Naive B cell (primary cell): ENCODE data around the gene GJA10. TPM values are rescaled to one million over a fixed set of nuclear protein-coding genes. Genes with fewer than 3 reads are reported as not detected.
"Not testable (repeated sequence)": the region's sequence is repeated elsewhere in the genome, so short reads cannot be mapped to it uniquely, and the experiment has no call there.

Experiments
- ATAC-seq, 2 donors: fragments of 150-1000 bp; cut with Tn5 transposase; 2 replicates each; pipeline ENCODE4 v1.10.0; 2021; ENCODE audit warnings: low read depth in 2 of 2, mild to moderate bottlenecking in 2 of 2, moderate library complexity in 2 of 2
- DNase-seq: peaks from one replicate; pipeline ENCODE4 v3.0.0; 2022
- H3K27ac Mint-ChIP-seq, 6 donors: one replicate each; pipeline ENCODE4 v1.8.0; 2020 to 2022; ENCODE audit warnings: mild to moderate bottlenecking in 6 of 6, mixed read lengths in 6 of 6, moderate library complexity in 5 of 6, inconsistent platforms in 2 of 6
- H3K27me3 Mint-ChIP-seq, 3 donors: one replicate each; pipeline ENCODE4 v1.8.0; 2021 to 2022; ENCODE audit warnings: mixed read lengths in 3 of 3, mild to moderate bottlenecking in 1 of 3
- H3K36me3 Mint-ChIP-seq, 2 donors: one replicate each; pipeline ENCODE4 v1.8.0; 2020 to 2022; ENCODE audit warnings: mixed read lengths in 2 of 2, inconsistent platforms in 1 of 2, mild to moderate bottlenecking in 1 of 2
- H3K4me1 Mint-ChIP-seq, 3 donors: one replicate each; pipeline ENCODE4 v1.8.0; 2020 to 2022; ENCODE audit warnings: mixed read lengths in 3 of 3, inconsistent platforms in 1 of 3, mild to moderate bottlenecking in 1 of 3, moderate library complexity in 1 of 3
- H3K4me3 Mint-ChIP-seq, 8 donors: one replicate each; pipeline ENCODE4 v1.8.0; 2020 to 2022; ENCODE audit warnings: mild to moderate bottlenecking in 8 of 8, mixed read lengths in 8 of 8, moderate library complexity in 8 of 8, inconsistent platforms in 2 of 8
- H3K9me3 Mint-ChIP-seq, 7 donors: one replicate each; pipeline ENCODE4 v1.8.0; 2020 to 2022; ENCODE audit warnings: mixed read lengths in 7 of 7, mild to moderate bottlenecking in 5 of 7, inconsistent platforms in 2 of 7, moderate library complexity in 1 of 7
- polyA plus RNA-seq, 6 donors: library from polyadenylated mRNA; unstranded; fragments of 300-500 nt; fragmentation: Illumina TruSeq; gene quantifications; one replicate each; pipeline ENCODE4 v1.2.3, GENCODE V29; 2021; ENCODE audit warnings: low read depth in 6 of 6

Gene GJA10
- polyA plus RNA-seq, 6 donors from 2014 or later, result not detected

DNA sequence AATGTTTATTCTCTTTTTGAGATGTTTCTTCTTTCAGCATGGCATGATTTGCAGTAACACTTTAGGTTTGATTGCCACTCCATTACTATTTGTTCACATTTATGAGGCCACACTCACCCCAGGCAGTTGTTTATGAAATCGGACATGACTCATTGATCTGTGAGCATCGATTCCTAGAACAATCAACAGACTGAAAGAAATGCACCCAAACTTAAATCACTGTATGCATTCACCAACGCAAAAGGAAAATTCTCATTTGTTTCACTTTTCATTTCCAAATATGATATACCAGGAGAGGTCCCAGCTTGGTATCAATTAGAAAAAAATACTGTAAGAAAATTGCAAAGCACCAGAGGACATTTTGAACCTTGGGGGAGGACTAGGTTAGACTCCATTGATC, 5.4 kb upstream of the GJA10 start:
- Mint-ChIP-seq H3K4me1 (peaks cover 6 to 18% (median 11%) of the 10 kb centered on the region in 3 donors), H3K9me3 (peaks cover 0 to 2% (median 0%) of the 10 kb centered on the region in 7 donors), H3K27me3 (peaks cover 32 to 47% (median 34%) of the 10 kb centered on the region in 3 donors), H3K27ac (no peak overlapping the region), H3K4me3 (no peak overlapping the region), H3K36me3 (no peaks in the 10 kb centered on the region)
- ATAC-seq (no peak), DNase-seq (no peak)

DNA sequence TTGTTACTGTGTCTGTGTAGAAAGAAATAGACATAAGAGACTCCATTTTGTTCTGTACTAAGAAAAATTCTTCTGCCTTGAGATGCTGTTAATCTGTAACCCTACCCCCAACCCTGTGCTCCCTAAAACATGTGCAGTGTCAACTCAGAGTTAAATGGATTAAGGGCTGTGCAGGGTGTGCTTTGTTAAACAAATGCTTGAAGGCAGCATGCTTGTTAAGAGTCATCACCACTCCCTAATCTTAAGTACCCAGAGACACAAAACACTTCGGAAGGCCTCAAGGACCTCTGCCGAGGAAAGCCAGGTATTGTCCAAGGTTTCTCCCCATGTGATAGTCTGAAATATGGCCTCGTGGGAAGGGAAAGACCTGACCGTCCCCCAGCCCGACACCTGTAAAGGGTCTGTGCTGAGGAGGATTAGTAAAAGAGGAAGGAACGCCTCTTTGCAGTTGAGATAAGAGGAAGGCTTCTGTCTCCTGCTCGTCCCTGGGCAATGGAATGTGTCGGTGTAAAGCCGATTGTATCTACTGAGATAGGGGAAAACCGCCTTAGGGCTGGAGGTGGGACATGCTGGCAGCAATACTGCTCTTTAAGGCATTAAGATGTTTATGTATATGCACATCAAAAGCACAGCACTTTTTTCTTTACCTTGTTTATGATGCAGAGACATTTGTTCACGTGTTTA, 3.3 kb upstream of the GJA10 start:
- ATAC-seq, H3K27ac Mint-ChIP-seq, H3K36me3 Mint-ChIP-seq, DNase-seq, H3K9me3 Mint-ChIP-seq: not testable (repeated sequence)
- H3K4me1 Mint-ChIP-seq, result peaks cover 6 to 18% (median 11%) of the 10 kb centered on the region in 3 donors
- peaks cover 45 to 61% (median 51%) of the 10 kb centered on the region in 3 donors for H3K27me3 Mint-ChIP-seq
- peak overlapping the region in 1 of 8 donors; percentile 9 for H3K4me3 Mint-ChIP-seq

DNA sequence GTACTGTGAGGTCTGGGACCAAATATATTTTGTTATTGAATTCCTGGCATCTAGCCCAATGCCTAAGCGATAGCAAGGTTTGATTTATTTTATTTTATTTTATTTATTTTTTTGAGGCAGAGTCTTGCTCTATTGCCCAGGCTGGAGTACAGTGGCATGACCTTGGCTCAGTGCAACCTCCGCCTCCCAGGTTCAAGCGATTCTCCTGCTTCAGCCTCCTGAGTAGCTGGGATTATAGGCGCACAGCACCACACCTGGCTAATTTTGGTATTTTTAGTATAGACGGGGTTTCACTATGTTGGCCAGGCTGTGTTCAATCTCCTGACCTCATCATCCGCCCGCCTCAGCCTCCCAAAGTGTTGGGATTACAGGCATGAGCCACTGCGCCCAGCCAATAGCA, 1.7 kb upstream of the GJA10 start:
- DNase-seq, H3K36me3 Mint-ChIP-seq, H3K9me3 Mint-ChIP-seq, H3K4me3 Mint-ChIP-seq, ATAC-seq, H3K27ac Mint-ChIP-seq: not testable (repeated sequence)
- peaks cover 54 to 63% (median 60%) of the 10 kb centered on the region in 3 donors for H3K27me3 Mint-ChIP-seq
- H3K4me1 Mint-ChIP-seq, result peaks cover 6 to 15% (median 11%) of the 10 kb centered on the region in 3 donors

DNA sequence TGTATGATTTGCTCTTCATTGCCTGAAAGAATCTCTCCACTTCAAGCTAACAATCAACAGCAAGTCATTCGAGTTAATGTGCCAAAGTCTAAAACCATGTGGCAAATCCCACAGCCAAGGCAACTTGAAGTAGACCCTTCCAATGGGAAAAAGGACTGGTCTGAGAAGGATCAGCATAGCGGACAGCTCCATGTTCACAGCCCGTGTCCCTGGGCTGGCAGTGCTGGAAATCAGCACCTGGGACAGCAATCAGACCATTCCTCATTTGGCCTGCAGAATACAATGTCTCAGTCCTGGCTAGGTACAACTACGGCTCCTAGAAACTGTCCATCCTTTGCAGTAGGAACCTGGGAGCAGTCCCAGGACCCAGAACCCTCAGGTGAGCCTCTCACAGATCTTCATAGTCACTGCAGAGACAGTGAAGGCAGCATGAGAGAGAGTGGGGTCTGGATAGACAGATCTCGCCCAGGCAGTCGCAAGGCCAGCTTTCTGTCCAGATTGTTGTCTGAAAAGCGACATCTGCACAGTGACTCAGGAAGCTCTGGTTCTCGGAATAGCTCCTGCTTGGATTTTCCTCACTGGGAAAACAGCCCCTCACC, 1.1 kb downstream of the GJA10 start:
- Mint-ChIP-seq H3K4me3 (no peak overlapping the region), H3K9me3 (no peaks in the 10 kb centered on the region), H3K36me3 (no peaks in the 10 kb centered on the region), H3K4me1 (peaks cover 6 to 12% (median 11%) of the 10 kb centered on the region in 3 donors), H3K27ac (no peak overlapping the region), H3K27me3 (peaks cover 52 to 57% (median 53%) of the 10 kb centered on the region in 3 donors)
- DNase-seq (no peak), ATAC-seq (no peak)

DNA sequence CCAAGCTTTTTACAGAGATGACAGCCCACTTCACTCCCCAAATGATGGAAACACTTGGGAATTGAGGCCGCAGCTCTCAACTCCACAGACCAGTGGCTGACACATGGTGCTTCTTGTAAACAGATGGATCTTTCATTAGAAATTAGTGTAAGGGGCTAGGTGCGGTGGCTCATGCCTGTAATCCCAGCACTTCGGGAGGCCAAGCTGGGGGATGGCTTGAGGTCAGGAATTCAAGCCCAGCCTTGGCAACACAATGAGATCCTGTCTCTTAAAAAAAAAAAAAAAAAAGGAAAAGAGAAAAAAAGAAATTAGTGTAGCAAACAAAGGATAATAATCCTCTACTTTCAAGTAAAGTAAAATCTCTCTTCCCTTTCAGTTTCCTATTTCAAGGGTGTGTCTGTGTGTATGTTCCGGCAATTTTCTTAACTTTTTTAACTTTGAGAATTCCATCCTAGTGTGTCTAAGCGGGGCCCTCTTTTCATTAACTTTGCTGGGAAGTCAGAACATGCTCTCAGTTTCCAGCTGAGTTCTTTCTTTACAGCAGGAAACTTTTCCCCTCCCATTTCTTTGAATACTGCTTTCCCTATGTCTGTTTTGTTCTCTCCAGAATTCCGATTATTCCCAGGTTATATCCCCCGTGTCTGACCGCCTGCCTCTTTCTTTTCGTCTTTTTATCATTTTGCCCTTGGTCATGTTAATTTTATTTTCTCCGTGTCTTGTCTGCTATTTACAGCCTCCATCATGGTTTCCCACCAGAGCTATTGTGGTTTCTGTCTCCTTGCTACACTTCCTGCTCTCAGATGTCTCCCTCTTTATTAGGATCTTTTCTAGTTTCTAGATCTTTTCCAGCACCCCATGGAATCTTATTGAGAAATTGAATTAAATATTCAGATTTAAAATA, 16.0 kb downstream of the GJA10 start:
- not testable (repeated sequence) for H3K4me1 Mint-ChIP-seq, H3K27ac Mint-ChIP-seq, ATAC-seq, DNase-seq, H3K4me3 Mint-ChIP-seq
- Mint-ChIP-seq H3K36me3 (peaks cover 6 to 12% of the 10 kb centered on the region in 2 donors), H3K27me3 (peaks cover 7 to 26% (median 16%) of the 10 kb centered on the region in 3 donors), H3K9me3 (peaks cover 0 to 11% (median 6%) of the 10 kb centered on the region in 7 donors)

DNA sequence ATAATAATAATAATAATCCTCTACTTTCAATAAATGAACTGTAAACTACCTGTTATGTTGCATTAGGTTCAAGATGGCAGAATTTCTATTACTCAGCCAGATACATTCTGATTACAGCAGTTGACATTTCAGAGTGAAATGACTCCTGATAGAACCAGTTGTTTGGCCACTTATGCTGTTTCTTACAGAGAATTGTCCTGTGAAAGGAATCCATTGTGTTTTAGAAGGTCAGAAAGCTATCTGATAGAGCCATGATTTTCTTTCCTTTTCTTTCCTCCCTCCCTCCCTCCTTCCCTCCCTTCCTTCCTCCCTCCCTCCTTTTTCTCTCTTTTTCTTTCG, 16.6 kb downstream of the GJA10 start:
- Mint-ChIP-seq H3K4me3 (no peak overlapping the region), H3K4me1 (peaks cover 0 to 4% (median 0%) of the 10 kb centered on the region in 3 donors), H3K9me3 (peaks cover 0 to 18% (median 11%) of the 10 kb centered on the region in 7 donors), H3K36me3 (peaks cover 6 to 18% of the 10 kb centered on the region in 2 donors), H3K27me3 (peaks cover 7 to 32% (median 12%) of the 10 kb centered on the region in 3 donors), H3K27ac (no peak overlapping the region)
- ATAC-seq, result no peak
- DNase-seq, result no peak

DNA sequence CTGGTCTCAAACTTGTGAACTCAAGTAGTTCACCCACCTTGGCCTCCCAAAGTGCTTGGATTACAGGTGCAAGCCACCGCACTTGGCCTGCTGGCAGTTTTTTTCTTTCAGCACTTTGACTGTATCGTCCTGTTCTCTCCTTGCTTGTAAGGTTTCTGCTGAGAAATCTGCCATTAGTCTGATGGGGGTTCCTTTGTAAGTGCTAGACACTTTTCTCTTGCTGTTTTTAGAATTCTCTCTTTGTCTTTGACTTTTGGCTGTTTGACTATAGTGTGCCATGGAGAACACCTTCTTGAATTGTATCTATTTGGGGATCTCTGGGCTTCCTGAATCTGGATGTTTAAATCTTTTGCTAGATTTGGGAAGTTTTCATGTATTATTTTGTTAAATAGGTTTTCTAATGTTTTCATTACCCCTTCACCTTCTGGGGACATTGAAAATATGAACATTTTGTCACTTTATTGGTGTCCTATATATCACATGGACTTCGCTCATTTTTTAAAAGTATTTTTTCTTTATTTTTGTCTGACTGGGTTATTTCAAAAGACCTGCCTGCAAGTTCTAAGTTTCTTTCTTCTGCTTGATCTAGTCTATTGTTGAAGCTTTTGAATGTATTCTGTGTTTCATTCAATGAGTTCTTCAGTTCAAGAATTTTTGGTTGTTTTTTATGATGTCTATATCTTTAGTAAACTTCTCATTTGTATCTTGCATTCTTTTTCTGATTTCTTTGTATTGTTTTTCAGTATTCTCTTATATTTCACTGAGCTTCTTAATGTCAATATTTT, 22.1 kb downstream of the GJA10 start:
- Mint-ChIP-seq H3K4me3 (no peak overlapping the region), H3K27me3 (peaks cover 3 to 13% (median 7%) of the 10 kb centered on the region in 3 donors), H3K9me3 (peaks cover 0 to 23% (median 19%) of the 10 kb centered on the region in 7 donors), H3K36me3 (peaks cover 8 to 18% of the 10 kb centered on the region in 2 donors), H3K4me1 (peaks cover 0 to 2% (median 0%) of the 10 kb centered on the region in 3 donors), H3K27ac (no peak overlapping the region)
- ATAC-seq (no peak), DNase-seq (no peak)

DNA sequence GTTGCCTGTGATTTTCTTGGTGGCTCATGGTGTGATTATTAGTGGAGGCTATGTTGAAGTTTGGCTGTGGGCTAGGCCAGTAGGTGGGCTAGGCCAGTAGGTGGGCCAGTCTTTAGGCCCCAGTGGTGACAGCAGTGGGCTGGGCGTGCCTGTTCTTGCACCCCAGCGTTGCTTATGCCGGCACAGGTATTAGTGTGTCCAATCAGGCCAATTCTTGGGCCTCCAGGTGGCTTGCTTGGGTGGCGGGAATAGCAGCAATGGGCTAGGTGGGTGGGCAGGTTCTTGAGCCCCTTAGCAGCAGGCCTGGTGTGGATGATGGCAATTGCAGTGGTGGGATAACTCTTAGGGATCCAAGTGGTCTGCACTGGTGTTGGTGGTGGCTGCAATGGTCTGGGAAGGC, 22.9 kb downstream of the GJA10 start:
- ATAC-seq (no peak), DNase-seq (no peak)
- Mint-ChIP-seq H3K4me3 (peak overlapping the region in 1 of 8 donors; percentile 64), H3K27ac (no peak overlapping the region), H3K9me3 (peaks cover 0 to 23% (median 19%) of the 10 kb centered on the region in 7 donors), H3K4me1 (no peaks in the 10 kb centered on the region), H3K27me3 (peaks cover 3 to 9% (median 4%) of the 10 kb centered on the region in 3 donors), H3K36me3 (peaks cover 8 to 18% of the 10 kb centered on the region in 2 donors)

DNA sequence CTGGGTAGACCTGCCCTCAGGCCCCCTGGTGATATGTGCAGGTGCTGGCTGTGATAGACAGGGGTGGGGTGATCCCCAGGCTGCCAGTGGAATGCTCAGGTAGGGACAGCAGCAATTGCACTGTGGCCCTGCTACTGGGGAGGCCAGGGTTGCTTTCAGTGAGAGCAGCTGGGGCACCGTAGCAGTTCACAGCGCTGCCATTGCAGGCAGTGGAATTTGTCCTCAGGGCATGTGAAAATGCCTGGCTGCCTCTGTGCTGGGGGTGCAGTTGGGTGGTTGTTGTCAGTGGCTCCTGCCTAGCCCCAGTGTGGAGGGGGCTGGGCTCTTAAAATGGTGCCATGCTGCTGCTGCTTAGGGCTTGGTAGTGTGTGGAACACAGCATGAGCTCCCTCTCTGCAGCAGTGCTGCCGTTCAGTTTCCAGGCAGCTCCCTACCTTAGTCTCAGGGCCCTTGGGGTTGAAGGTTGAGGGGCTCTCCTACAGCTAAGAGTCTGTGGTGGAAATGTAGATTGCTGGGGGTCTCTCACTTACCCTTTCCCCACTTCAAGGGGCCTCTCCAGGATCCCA, 23.6 kb downstream of the GJA10 start:
- no peaks in the 10 kb centered on the region for H3K4me1 Mint-ChIP-seq
- peak overlapping the region in 1 of 6 donors; percentile 60 for H3K27ac Mint-ChIP-seq
- DNase-seq (no peak), ATAC-seq (no peak)
- no peak overlapping the region for H3K4me3 Mint-ChIP-seq
- H3K9me3 Mint-ChIP-seq, result peaks cover 0 to 23% (median 19%) of the 10 kb centered on the region in 7 donors
- H3K27me3 Mint-ChIP-seq, result peaks cover 0 to 6% (median 3%) of the 10 kb centered on the region in 3 donors
- peaks cover 8 to 18% of the 10 kb centered on the region in 2 donors for H3K36me3 Mint-ChIP-seq

DNA sequence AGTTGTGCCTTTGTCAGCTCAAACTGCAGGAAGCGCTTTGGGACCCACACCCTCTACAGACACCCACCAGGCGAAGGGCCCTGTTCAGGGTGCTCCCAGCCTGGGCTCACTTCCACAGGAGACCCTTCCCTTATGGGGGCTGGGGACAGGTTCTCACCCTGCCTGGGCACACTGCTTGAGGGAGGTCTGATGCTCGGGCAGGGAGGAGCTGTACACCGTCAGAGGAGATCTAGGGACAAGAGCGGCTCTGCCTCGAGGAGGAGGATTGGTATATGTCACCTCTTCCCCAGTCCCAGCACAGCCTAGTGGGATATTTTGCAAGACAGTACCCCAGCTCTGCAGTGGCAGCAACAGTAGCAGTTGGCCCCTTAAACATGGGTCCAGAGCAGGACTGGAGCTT, 26.9 kb downstream of the GJA10 start:
- H3K27ac Mint-ChIP-seq, result no peak overlapping the region
- DNase-seq, result no peak
- H3K27me3 Mint-ChIP-seq, result peaks cover 0 to 2% (median 0%) of the 10 kb centered on the region in 3 donors
- ATAC-seq, result no peak
- H3K9me3 Mint-ChIP-seq, result peaks cover 0 to 11% (median 10%) of the 10 kb centered on the region in 7 donors
- no peak overlapping the region for H3K4me3 Mint-ChIP-seq
- H3K36me3 Mint-ChIP-seq, result peaks cover 6 to 7% of the 10 kb centered on the region in 2 donors
- peaks cover 0 to 15% (median 10%) of the 10 kb centered on the region in 3 donors for H3K4me1 Mint-ChIP-seq

DNA sequence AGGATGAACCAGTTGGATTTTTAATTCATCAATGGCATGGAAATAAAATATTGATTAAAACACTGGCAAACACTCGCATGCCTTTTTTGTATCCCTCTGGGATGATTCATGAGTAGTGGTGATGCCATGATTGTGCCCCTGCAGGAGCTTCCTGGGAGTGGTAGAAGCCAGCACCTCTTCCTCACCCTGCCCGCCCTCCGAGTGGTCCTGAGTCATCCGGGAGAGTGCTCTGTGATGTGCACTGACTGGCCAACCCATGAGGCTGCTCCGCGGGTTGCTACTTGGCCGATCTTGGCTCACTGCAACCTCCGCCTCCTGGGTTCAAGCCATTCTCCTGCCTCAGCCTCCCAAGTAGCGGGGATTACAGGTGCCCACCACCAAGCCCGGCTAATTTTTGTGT, 27.4 kb downstream of the GJA10 start:
- Mint-ChIP-seq H3K27me3 (no peaks in the 10 kb centered on the region), H3K4me3 (no peak overlapping the region), H3K4me1 (peaks cover 0 to 17% (median 10%) of the 10 kb centered on the region in 3 donors), H3K27ac (peak overlapping the region in 1 of 6 donors; percentile 42), H3K36me3 (peaks cover under 1 to 2% of the 10 kb centered on the region in 2 donors), H3K9me3 (peaks cover 0 to 8% (median 6%) of the 10 kb centered on the region in 7 donors)
- ATAC-seq, result no peak
- DNase-seq, result no peak

DNA sequence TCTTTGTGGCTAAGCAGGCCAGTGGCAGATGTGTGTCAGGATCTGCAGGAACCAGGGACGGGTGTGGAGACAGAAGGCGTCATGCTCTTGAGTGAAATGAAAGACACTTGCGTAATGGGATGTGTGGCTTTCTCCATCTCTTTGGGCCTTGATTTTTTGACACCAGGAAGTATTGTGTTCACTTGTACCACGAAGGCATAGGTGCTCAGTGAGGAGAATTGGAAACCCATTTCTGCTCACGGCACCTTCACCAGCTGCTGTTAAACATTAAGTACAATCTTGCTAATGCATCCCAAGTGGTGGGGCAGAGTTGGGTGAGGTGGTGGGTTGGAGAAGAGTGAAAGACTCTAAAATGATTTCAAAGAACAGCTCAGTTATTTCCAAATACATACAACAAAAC, 30.0 kb downstream of the GJA10 start:
- Mint-ChIP-seq H3K36me3 (peaks cover 2 to 3% of the 10 kb centered on the region in 2 donors), H3K9me3 (no peaks in the 10 kb centered on the region), H3K27me3 (no peaks in the 10 kb centered on the region), H3K4me3 (peak overlapping the region in 1 of 8 donors; percentile 22), H3K27ac (peak overlapping the region in 4 of 6 donors; percentile 1 to 85 (median 47)), H3K4me1 (peaks cover 8 to 20% (median 11%) of the 10 kb centered on the region in 3 donors)
- DNase-seq (no peak), ATAC-seq (no peak)
